OCI-LY7 (cell line): ENCODE data around the gene CILP2.
A peak's percentile ranks its signal among the peaks of the same experiment; 100 is the strongest.

Experiments used
- CTCF ChIP-seq: fragments of 200-600 bp; sonication (generic); conservative IDR thresholded peaks from 2 replicates; pipeline ENCODE4 v1.5.1; 2014; ENCODE audit warnings: mild to moderate bottlenecking, antibody characterized with exemption, low read length, moderate library complexity, mixed read lengths
- EZH2phosphoT487 ChIP-seq: fragments of 200-600 bp; sonication (generic); IDR thresholded peaks from 2 replicates; pipeline ENCODE4 v1.6.1; 2018; ENCODE audit warnings: low read depth, borderline replicate concordance, mild to moderate bottlenecking, mixed run types, antibody characterized with exemption, low read length, moderate library complexity, mixed read lengths

DNA sequence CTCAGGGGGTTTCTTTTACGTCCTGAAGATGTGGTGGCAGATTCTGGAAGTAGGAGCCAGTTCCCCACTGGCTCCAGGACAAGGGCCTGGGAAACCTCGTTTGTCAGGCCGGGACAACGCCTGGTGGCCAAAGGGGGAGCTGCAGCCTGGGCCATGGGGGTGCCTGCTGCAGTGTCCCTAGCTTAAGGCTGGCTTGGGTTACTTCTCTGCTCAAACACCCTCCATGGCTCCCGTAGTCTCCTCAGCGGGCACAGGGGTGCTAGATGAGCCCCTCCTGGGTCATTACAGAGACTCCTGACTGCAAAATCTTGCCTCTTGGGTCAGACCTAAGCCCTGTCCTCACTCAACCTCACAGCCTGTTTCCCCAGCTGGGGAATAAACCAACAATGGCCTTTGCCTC is 14.7 kb downstream of the CILP2 start:
- TF ChIP-seq EZH2phosphoT487: no peak
- peak; percentile 46 for TF ChIP-seq CTCF
